Measurements from ENCODE around the gene MTMR2.
"Not testable (repeated sequence)": the region's sequence is repeated elsewhere in the genome, so short reads cannot be mapped to it uniquely, and the experiment has no call there.

MTMR2 gene

DNA sequence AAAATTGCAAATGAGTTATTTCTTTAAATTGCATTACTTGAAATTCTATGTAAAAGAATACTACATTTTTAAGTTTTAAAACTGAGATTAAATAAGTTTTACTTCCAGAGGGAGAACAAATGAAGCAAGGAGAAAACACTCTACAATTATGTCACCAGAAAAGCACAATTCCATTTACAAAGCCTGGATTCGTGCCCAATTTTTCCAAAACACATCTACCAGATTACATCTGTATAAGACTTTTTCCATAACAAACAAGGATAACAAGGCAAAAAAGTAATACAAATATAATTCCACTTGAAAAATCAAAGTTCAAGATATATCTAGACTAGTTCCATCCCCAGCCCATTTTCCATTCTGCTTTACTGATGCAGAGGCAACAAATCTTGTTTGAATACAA is 40.5 kb downstream of the MTMR2 start:
- no peak for DNase-seq

DNA sequence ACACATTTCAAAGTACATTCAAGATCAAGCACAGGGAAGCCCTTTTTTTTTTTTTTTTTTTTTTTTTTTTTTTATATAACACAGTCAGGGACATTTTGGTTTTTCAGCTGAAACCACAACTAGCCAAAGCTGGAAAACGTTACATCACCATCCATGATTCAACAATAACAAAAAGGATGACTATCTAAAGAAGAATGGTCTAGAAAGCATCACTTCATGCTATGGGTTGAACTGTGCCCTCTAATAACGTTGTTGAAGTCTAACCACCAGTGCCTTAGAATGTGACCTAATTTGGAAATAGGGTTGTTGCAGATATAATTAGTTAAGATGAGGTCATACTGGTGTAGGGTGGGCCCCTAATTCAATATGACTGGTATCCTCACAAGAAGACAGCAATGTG is 46.6 kb downstream of the MTMR2 start:
- DNase-seq, result peak; percentile 87

DNA sequence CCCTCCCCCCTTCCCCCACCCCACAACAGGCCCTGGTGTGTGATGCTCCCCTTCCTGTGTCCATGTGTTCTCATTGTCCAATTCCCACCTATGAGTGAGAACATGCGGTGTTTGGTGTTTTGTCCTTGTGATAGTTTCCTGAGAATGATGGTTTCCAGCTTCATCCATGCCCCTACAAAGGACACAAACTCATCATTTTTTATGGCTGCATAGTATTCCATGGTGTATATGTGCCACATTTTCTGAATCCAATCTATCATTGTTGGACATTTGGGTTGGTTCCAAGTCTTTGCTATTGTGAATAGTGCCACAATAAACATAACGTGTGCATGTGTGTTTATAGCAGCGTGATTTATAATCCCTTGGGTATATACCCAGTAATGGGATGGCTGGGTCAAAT is 53.0 kb downstream of the MTMR2 start:
- not testable (repeated sequence) for DNase-seq

DNA sequence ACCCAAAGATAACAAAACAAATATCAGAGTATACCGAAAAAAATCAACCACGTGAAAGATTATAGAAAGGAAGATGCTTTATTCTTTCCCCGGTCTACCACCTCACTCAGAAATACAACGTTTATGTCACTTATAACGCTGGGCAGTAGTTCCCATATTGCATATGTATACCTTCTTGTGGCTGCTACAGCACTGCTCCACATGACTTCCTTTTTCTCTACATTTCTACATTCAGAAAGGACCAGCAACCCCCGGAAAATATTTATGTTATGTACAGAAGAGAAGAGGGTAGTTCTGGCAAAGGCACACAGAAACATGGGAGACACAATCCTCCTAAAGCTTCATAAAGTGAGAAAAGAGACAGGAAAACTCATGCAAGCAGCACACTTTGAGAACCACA is 56.8 kb downstream of the MTMR2 start:
- DNase-seq, result no peak

DNA sequence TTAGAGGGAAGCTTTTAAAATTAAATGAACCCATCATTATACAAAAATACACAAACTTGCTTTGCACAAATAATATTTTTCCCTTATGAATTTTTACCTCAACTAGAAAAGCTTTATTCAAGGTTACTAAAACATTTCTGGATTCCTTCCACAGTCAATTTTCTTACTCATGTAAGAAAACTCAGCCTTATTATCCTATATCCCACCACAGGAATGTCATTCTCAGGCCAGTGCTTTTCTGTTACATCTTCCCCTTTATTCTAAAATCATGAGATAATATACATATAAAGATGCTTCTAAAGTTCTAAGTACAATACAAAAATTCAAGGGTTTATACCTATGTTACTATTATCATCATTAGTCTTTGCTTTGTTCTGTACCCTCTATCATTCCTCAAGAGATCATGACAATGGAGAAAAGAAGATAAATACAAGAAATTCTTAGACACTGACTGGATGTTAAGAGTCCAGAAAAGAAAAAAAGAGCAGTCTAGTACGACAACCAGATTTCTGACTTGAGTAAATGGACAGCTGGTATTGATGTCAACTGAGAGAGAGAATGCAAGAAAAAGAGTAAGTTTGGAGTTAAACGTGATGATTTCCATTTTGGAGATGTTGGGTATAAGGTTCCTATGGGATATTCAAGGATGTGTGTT is 60.3 kb downstream of the MTMR2 start:
- peak; percentile 40 for DNase-seq

DNA sequence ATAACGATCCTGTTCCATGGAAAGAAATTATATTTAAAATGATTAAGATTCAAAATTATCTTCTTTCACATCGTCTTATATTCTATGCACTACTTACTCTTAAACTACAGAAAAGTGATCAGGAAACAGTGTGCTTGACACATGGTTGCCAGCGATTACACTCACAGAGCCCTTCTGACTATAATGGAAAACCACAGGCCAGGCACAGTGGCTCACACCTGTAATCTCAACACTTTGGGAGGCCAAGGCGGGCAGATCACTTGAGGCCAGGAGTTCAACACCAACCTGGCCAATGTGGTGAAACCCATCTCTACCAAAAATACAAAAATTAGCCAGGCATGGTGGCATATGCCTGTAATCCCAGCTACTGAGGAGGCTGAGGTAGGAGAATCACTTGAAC is 63.9 kb downstream of the MTMR2 start:
- DNase-seq, result not testable (repeated sequence)

DNA sequence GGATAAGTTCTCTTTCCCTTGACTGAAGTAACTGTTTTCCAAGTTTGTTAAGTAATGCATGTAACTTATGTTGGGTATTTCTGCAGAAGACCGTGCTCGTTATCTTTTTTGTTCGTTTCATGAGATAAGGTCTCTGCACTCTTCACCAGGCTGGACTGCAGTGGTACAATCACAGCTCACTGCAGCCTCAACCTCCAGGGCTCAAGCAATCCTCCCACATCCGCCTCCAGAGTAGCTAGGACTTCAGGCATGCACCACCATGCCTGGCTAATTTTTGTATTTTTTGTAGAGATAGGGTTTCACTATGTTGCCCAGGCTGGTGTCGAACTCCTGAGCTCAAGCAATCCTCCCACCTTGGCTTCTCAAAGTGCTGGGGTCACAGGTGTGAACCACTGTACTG is 69.5 kb downstream of the MTMR2 start:
- DNase-seq, result not testable (repeated sequence)

DNA sequence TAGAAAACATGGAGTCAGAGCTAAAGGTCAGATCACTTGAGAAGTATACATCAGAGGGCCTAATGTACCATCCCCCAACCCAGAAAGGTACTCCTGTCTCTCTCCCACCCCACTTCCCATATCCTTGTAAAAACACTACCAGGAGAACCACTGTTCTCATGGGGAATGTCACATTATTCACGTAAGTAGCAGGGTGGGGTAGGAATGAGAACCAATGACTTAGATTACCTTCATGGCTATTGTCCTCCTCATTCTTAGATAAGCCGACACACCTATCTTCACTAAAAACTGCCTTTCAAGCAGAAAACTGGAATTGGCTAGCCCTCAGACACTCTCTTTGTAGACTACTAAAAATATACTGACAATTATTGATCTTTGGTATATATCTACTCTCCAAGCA is 70.0 kb downstream of the MTMR2 start:
- DNase-seq, result no peak

DNA sequence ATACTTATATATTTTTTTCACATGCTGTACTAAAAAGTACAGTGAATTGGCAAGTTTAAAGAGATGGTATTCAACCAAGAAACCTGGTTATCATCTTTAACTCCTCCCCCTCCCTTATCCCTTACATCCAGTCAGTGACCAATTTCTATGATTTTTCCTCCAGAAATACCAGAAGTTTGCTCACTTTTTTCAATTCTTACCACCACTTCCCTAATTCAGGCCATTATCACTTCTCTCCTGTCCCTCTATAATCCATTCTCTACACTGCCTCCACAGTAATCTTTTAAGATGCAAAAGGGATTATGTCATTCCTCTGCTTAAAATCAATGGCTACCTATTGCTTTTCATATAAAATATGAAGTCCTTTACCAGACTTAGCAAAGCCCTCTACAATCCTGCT is 70.8 kb downstream of the MTMR2 start:
- DNase-seq, result no peak

DNA sequence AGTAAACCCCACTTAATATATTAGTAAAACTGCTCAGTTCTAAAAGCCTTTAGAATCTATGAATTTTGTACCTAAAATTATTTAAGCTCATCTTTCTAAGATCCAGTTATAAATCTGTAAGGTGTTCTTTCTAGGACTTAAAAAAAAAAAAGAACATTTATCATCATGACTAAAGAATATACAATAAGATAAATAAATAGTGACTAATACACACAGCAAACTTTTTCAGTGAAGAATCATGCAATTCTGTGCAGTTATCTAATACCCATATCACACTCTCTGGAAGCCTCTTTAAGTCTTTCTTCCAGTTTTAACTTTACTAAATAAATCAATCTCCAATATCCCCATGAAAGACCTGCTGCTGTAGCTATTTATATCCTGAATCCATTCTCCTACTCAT is 73.8 kb downstream of the MTMR2 start:
- no peak for DNase-seq

DNA sequence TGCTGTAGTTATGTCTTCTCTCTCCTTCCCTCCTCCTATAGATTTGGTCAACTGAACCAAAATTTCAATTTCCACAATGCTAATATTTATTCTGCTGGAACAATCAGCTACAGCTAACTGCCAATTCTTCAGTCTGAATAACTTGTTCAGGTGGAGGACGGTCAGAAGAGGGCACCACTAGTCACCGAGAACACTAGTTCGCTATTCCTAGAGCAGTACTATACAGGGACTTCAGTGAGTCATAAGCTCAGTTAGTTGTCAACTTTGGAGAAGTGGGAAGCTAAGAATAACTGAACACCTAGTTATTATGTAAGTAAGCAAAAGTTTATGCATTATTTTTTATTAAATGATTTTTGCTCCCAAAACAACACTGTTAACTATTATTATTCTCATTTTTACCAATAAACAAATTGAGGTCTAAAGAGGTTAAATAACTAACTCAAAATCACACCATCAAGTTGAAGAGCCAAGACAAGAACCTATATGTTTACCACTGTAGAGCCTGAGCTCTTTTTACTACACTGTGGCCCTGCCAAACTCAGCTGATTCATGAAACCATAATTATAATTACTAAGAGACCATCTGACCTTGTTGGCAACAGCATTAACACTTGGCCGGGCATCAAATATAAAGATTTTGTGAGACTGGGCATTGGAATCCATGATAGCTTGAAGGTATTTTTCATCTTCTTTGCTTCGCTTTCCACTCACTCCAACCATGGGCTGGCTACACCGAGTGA is 74.7 kb downstream of the MTMR2 start:
- DNase-seq, result peak; percentile 25

DNA sequence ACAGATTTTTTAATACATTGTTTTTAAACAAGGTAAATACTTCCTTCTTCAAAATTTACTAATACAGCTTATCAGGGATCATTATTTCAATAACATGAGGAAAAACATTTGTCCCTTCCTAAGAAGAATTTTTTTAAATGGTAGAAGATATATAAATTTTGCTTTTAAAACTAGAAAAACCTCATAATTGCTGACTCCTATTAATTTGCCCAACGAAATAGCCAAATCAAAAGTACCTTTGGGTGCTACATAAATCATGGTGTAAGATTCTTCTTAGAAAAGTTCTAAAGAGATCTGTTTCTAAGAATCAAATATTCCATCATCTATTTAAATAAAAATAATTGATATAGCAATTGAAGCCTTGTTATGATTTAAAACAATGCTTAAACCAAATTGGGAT is 78.7 kb downstream of the MTMR2 start:
- DNase-seq, result no peak

DNA sequence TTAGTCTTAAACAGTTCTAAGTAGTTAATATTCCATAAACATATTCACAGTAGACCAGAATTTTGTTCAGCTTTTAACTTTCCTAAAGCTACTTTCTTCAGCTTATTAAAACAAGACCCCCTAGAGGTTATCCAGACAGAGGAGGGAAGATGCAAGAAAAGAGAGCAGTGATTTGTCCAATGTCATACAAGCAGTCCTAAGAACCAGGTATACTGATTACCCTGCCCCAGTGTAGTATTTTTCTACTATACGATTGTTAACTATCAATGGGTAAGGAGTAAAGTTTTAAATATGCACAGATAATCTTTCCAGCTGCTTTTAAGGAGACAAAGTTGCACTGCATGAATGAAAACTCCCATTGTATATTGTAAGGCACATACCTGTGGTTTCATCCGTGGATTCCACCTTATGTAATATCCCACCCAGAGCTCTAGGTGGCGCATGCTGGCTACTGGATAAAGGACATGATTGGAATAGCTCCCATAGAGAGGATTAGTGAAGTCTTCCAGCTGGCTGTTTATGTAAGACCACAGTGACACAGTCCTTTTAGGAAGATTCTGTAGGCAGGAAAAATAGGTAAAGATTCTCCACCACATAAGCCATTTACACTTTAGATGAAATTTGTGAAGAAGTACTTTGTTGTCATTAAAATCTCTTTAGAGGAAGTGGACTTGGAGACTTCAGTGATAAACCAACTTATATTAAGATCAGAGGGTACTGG is 88.0 kb downstream of the MTMR2 start:
- DNase-seq, result peak; percentile 79

DNA sequence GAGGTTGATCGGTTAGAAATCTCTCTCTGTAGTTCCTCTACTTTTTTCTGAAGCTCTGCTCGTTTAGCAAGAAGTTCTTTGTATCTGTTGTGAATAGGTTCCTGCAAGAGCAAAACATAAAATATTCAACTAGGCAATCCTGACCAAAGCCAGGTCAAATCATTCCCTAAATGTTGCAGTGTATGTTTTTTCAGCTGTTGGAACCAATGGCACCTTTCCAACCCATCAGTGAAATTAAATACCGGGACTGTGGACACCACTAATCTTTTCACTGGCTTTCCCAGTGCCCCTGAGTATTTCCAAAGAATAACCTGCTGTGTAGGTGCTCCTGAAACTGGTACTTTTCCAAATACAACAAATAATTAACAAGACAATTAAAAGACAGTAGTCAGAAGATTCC is 88.6 kb downstream of the MTMR2 start:
- no peak for DNase-seq

DNA sequence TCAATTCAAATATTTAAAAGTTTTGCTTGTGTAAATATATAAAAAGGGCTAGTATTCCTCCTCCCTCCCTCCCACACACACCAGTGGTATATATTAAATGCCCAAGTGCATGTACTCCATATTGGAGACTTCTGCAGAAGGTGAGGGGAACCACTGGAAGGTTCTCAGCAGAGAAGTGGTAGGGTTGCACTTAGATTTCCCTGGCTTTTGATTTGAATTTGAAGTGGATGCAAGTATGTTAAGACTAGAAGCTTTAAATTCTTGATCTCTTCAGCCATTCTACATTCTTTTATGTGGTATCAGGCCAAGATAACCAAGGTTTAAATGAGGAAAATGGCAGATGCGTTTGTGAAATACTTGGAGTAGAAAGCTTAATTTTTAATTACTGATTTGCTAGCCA is 90.5 kb downstream of the MTMR2 start:
- no peak for DNase-seq

DNA sequence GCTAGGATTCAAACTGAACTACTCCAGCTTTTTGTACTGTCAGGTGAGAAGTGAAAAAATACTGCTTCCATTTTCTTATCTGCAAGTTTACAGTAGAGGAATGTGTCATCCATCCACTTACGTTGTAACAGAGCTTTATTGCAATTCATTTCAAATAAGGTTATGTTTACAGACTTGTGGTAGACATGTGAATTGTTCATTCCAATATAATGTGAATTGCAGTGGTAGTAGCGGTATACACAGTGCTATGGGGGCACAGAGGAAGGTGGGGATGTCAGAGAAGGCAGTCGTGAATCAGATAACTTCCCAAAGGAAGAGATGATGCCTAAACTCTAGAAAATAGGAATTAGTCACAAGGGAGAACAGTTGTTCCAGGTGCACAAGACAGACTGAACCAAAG is 91.1 kb downstream of the MTMR2 start:
- no peak for DNase-seq

DNA sequence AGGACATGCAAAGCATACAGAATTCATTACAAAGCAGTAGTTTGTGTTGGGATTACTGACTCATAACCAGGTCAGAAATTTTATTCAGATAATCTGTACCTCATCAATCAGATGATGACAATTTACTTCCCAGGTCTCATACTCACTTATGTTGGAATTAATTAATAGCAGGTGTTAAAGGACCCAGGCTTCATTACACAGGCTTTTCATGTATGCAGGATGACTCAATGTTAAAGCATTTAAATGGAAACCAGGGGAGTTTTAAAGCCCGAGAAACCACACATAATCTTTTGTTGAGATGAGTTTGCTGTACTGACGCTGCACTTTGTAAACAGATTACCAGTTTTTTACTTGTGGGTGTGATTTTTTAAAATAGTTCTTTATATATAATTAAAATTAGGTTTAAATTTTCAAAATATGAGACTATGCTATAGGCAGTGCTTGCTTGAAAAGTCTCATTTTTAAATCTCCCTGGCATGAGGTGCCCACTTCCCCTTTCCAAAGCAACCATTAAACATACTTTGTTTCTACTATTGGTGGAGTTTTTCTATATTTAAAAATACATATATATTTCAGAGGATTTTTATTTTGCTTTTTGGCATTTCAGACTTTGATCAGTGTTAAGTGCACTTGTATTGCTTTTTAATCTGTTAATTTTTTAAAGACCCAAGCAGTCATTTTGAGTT is 92.6 kb downstream of the MTMR2 start:
- peak; percentile 18 for DNase-seq

DNA sequence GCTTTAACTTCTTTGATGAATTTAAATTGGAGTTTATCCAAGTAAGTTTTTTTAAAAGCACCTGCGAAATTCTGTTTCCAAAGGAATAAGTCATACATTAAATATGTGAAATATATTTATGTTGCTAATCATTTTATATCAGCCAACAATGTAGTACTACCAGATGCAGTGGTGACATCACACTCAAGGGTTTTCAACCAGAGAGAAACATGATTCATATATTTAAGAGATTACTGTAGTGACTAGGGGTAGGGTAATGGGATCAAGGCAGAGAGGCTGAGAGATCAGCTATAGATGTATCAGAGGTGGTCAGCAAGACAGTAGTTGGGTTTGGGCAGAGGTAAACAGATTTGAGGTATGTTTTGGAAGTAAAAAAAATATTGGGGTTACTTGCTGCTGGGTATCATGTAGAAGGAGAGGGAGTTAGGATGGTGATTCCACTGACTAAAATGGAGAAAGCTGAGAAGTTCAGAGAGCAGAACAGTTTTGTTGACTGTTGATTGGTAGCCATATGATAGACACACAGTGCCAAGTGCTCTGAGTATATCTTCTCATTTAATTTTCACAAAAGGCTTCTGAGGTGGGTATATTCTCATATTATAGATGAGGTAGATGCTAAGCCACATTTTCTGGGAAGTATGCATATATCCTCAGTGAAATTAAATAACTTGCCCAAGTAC is 94.2 kb downstream of the MTMR2 start:
- no peak for DNase-seq

DNA sequence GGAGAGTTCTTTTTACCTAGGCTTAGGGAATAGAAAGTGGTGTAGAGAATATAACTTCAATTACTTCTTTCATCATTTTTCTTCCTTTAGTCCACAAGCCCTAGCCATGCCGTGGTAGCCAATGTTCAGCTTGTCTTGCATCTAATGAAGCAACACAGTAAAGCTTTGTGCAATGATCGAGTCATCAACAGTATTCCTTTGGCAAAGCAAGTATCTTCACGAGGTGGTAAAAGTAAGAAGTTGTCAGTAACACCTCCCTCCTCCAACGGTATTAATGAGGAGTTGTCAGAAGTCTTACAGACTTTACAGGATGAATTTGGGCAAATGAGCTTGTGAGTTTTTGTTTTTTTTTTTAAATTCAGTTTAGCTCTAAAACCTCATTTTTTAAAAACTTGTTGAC is 96.2 kb downstream of the MTMR2 start:
- DNase-seq, result no peak

DNA sequence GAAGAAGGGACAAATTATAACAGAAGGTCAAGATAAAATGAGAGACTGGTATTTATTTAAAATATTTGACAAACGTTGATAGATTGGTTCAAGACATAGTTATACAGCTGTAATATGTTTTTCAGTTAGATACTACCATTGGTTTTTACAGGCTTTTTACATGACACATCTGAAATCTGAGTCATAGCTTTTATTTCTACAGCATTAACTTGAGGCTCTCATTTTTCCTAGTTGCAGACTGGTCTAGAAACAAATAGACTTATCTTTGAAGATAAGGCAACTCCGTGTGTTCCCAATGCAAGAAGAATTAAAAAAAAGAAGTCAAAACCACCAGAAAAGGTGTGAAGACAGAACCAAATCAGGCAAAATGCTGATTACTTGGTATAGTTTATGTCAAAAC is 102.3 kb downstream of the MTMR2 start:
- DNase-seq, result no peak

DNA sequence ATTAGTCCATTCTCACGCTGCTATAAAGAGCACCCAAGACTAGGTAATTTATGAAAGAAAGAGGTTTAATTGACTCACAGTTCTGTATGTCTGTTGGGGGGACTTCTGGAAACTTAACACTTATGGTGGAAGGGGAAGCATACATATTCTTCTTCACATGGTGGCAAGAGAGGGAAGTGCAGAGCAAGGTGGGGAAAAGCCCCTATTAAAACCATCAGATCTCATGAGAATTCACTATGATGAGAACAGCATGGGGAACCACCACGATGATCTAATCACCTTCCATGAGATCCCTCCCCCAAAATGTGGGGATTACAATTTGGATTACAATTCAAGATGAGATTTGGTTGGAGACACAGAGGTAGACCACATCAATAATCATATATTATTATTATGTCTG is 107.9 kb downstream of the MTMR2 start:
- DNase-seq, result no peak

DNA sequence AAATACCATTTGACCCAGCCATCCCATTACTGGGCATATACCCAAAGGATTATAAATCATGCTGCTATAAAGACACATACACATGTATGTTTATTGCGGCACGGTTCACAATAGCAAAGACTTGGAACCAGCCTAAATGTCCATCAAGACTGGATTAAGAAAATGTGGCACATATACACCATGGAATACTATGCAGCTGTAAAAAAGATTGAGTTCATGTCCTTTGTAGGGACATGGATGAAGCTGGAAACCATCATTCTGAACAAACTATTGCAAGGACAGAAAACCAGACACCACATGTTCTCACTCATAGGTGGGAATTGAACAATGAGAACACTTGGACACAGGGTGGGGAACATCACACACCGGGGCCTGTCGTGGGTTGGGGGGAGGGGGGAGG is 112.9 kb downstream of the MTMR2 start:
- DNase-seq, result not testable (repeated sequence)

DNA sequence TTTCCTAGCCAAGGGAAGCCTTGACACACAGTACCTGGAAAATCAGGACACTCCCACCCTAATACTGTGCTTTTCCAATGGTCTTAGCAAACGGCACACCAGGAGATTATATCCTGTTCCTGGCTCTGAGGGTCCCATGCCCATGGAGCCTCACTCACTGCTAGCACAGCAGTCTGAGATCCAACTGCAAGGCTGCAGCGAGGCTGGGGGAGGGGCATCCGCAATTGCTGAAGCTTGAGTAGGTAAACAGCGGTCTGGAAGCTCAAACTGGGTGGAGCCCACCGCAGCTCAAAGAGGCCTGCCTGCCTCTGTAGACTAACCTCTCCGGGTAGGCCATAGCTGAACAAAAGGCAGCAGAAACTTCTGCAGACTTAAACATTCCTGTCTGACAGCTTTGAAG is 117.4 kb downstream of the MTMR2 start:
- DNase-seq, result not testable (repeated sequence)

Measured in amniotic stem cell (primary cell).